RWPE2 (cell line): ENCODE results near the gene ROBO1.

Experiments used
- ATAC-seq: fragments of 200-7000 bp; cut with Tn5 transposase; 3 replicates; pipeline ENCODE4 v1.9.1; 2021; ENCODE audit warnings: low read depth
- DNase-seq: peaks from one replicate; pipeline ENCODE4 v3.0.0-alpha.2; 2020; ENCODE audit warnings: low spot score
- H3K27ac ChIP-seq: fragments of 450-650 bp; 2 replicates; pipeline ENCODE4 v1.5.1; 2017; ENCODE audit warnings: mild to moderate bottlenecking; ENCODE audit not compliant: poor library complexity, severe bottlenecking
- H3K27me3 ChIP-seq: fragments of 250-450 bp; sonication (Bioruptor Pico); 2 replicates; pipeline ENCODE4 v1.5.1; 2021; ENCODE audit warnings: mild to moderate bottlenecking, moderate library complexity; ENCODE audit not compliant: insufficient read depth, poor library complexity, severe bottlenecking
- H3K36me3 ChIP-seq: fragments of 250-450 bp; sonication (Bioruptor Pico); 2 replicates; pipeline ENCODE4 v1.5.1; 2020; ENCODE audit warnings: low read depth, mild to moderate bottlenecking, moderate library complexity
- H3K4me1 ChIP-seq: fragments of 250-450 bp; sonication (Bioruptor Pico); 2 replicates; pipeline ENCODE4 v1.5.1; 2021; ENCODE audit warnings: mild to moderate bottlenecking, moderate library complexity; ENCODE audit not compliant: insufficient read depth, poor library complexity, severe bottlenecking
- H3K4me3 ChIP-seq: fragments of 250-450 bp; sonication (Bioruptor Pico); 2 replicates; pipeline ENCODE4 v1.5.1; 2021; ENCODE audit warnings: mild to moderate bottlenecking, moderate library complexity; ENCODE audit not compliant: severe bottlenecking
- H3K9me3 ChIP-seq: fragments of 250-450 bp; sonication (Bioruptor Pico); 2 replicates; pipeline ENCODE4 v1.5.1; 2021; ENCODE audit warnings: mild to moderate bottlenecking, moderate library complexity; ENCODE audit not compliant: severe bottlenecking
- CTCF ChIP-seq: fragments of 450-650 bp; IDR thresholded peaks from one replicate; pipeline ENCODE4 v1.5.1; 2017; ENCODE audit warnings: mild to moderate bottlenecking, moderate library complexity; ENCODE audit not compliant: poor library complexity, severe bottlenecking

Gene ROBO1

GRCh38 chr3:79160421-79160820, 607.4 kb downstream of the ROBO1 start:
- H3K9me3 ChIP-seq, result peaks cover 3% of the 10 kb centered on the region
- no peak for DNase-seq
- H3K27ac ChIP-seq, result no peak overlapping the region
- no peaks in the 10 kb centered on the region for H3K27me3 ChIP-seq
- peaks cover 5% of the 10 kb centered on the region for H3K4me1 ChIP-seq
- no peak for TF ChIP-seq CTCF
- ATAC-seq, result no peak
- H3K4me3 ChIP-seq, result no peak overlapping the region
- no peaks in the 10 kb centered on the region for H3K36me3 ChIP-seq

GRCh38 chr3:79159736-79160135, 608.1 kb downstream of the ROBO1 start:
- no peak for TF ChIP-seq CTCF
- Histone ChIP-seq H3K27me3 (no peaks in the 10 kb centered on the region), H3K4me3 (no peak overlapping the region), H3K9me3 (peaks cover 3% of the 10 kb centered on the region), H3K36me3 (no peaks in the 10 kb centered on the region), H3K27ac (no peak overlapping the region), H3K4me1 (peaks cover 5% of the 10 kb centered on the region)
- ATAC-seq (no peak), DNase-seq (no peak)

- Histone ChIP-seq H3K36me3 (no peaks in the 10 kb centered on the region), H3K4me1 (peaks cover 5% of the 10 kb centered on the region), H3K27ac (no peak overlapping the region), H3K27me3 (no peaks in the 10 kb centered on the region), H3K4me3 (no peak overlapping the region), H3K9me3 (peaks cover 3% of the 10 kb centered on the region)
- ATAC-seq, result no peak
- no peak for DNase-seq
- TF ChIP-seq CTCF, result no peak
Observed at GRCh38 chr3:79157191-79157590, 610.6 kb downstream of the ROBO1 start.

- Histone ChIP-seq H3K27ac (no peak overlapping the region), H3K4me1 (no peaks in the 10 kb centered on the region), H3K27me3 (no peaks in the 10 kb centered on the region), H3K9me3 (peaks cover 3% of the 10 kb centered on the region), H3K4me3 (no peak overlapping the region), H3K36me3 (no peaks in the 10 kb centered on the region)
- TF ChIP-seq CTCF, result no peak
- ATAC-seq (no peak), DNase-seq (no peak)
Observed at GRCh38 chr3:79154865-79155264, 612.9 kb downstream of the ROBO1 start.

- ATAC-seq (no peak), DNase-seq (no peak)
- no peak for TF ChIP-seq CTCF
- Histone ChIP-seq H3K27ac (no peak overlapping the region), H3K4me1 (no peaks in the 10 kb centered on the region), H3K4me3 (no peak overlapping the region), H3K36me3 (no peaks in the 10 kb centered on the region), H3K27me3 (no peaks in the 10 kb centered on the region), H3K9me3 (no peaks in the 10 kb centered on the region)
Observed at GRCh38 chr3:79148786-79149185, 619.0 kb downstream of the ROBO1 start.
